Measurements from ENCODE around the gene FRAS1.
"Not testable (repeated sequence)": the region's sequence is repeated elsewhere in the genome, so short reads cannot be mapped to it uniquely, and the experiment has no call there.

The FRAS1 gene

DNA sequence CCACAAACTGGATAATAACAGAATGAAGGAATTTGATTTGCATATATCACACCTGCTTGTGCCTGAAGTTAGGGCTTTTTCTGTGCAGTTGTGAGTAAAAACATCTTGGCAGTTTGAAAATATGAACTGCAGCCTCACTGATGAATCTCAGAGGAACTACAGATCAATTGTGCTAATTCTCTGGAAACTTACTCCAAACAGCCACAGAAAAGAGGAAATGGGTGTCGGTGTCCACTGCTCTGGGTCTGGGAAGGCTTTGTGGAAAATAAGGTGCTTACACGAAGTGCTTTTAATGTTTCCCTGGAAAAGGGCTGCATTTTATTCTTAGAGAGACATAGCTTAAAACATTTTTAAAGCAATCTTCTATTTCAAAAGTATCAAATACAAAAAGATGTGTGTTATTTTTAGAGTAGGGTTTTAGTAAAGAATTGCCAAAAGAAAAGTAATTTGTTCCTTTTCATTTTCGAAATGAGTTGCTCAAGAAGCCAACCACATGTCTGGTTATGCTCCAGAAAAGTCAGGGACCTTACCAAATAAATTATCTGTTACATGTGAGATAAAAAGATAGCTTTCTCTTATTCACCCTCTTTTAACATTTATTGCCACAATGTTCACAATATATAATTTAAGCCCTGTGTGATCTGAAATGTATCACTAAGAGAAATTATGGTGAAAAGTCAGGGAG, 240.1 kb downstream of the FRAS1 start:
- no peak for DNase-seq

DNA sequence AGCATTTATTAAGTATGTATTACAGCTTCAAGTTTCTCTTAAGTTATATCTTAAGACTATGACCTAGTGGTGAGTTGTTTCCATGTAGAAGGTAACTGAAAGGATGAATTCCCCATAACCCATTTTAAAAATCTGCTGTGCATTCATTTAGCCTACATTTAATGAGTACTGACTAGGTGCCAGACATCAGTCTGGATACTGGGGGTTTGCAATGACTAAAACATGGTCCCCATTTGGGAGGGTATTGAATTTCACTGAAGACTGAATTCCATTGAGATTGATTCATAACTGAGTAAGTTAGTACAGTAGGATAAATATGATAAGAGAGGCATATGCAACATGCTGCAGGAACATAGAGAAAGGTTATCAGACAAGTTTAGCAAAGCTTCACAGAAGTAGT, 241.5 kb downstream of the FRAS1 start:
- DNase-seq: no peak

DNA sequence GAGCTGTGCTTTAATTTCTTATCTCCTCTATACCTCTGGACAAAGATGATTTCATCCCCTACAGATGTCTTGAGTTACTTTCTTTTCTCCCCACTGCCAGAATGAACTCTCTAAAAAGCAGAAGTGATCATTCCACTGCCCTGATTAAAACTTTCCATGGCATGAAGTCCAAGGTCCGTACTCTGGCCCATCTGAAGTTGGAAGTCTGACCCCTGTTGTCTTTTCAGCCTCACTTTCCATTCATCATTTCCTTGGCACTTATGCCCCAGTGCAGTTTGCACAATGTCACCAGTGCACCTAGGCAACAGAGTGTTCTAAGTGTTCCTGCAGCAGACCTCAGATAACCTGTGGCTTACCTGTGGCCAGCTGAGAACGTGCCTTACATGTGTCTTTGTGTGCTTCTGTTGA, 242.4 kb downstream of the FRAS1 start:
- no peak for DNase-seq

- DNase-seq: not testable (repeated sequence)
Measured at GRCh38 chr4:78307263-78307662, 250.1 kb downstream of the FRAS1 start.

DNA sequence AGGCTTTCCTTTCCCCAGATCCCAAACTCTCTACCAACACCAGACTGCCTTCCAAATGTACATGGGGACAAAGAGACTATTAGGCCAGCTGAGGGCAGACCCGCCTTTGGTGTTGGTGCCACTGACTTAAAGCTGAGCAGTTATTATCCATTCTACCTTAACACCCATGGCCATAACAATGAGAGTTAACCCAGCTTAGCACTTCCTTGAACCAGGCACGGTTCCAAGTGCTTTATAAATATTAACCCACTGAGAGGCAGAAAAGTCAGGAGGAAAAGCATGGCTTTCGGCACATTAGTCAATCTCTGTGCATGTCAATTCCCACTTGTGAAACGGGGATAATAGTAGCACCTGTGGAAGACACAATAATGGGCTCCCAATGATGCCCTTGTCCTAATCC, 251.4 kb downstream of the FRAS1 start:
- no peak for DNase-seq

GRCh38 chr4:78309352-78309751, 252.2 kb downstream of the FRAS1 start:
- no peak for DNase-seq

- no peak for DNase-seq
Measured at GRCh38 chr4:78310007-78310739, 253.1 kb downstream of the FRAS1 start.

DNA sequence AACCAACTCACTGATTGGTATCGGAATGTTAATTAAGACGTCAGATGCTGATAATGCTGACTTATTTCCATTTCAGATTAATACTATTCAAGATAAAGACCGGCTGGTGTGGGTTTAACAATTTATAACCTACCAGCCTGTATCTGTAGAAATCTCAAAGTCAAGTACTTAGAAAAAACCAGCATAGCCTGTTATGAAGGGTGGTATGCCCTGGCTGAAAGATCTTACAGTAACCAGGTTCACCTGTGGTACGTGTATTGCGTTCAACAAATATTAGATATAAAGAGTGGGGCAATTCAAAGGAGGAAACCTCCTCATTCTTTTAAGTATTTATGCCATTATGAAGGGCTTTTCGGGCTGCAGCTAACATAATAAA, 253.6 kb downstream of the FRAS1 start:
- no peak for DNase-seq

DNA sequence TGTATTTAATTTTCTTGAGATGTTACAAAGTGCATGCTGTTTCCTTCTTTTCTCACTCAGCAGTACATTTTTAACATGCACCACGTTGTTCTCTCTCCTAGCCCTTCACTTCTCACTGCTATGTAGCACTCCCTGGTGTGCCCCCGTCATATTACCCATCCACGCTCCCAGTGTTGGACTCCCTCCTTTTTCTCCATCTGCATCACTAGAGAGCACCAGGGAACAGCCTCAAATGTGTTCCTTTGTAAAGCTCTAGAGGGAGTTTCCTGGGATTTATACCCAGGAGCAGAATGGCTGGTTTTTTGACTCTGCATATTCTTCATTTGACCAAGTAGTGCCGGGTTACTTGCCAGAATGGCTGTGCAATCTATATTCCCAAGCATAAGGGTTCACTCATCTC, 254.2 kb downstream of the FRAS1 start:
- no peak for DNase-seq

GRCh38 chr4:78312989-78313753, 256.0 kb downstream of the FRAS1 start:
- DNase-seq: no peak

DNA sequence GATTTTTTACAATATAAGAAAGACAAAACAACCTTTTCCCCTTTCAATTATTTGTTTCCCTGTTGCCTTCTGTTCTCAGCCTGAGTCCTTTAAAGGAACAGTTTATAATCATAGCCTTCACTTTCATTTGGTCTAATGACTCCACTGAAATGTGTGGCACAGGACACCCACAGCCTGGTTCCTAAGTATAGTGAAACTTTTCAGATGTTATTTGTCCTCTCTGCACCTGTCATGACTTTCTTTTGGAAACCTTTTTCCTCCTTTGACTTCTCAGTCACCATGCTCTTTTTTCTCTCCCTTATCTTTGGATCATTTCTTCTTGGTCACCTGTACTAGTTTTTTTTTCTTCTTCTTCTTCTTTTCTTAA, 256.6 kb downstream of the FRAS1 start:
- no peak for DNase-seq

GRCh38 chr4:78318126-78318525, 261.0 kb downstream of the FRAS1 start:
- DNase-seq: no peak

DNA sequence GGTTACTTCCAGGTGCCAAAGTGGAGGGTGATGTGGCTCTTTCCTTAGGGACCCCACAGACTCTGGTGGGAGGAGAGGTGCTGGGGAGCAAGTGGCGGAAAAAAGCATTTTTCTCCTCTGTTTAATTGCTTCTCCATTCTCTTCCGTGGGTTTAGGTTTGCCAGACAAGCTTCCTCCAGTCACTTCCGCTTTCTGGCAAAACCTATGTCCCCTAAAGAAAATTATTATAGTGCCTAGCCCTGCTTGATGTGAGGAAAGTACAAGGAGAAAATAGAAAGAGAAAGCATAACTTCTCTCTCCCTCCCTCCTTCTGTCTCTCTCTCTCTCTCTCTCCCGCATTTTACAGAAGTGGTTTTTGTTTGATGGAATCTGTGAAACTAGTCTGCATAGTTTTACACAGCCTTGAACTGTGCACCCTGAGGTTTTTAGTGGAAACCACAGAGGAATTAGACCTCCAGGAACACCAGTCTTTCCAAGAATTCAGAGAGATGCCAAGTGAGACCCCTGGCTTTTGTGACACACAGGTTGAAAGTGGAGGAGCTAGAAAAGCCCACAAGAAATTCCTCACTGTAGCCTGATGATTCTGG, 263.3 kb downstream of the FRAS1 start:
- no peak for DNase-seq

- no peak for DNase-seq
Measured at GRCh38 chr4:78322032-78322431, 264.9 kb downstream of the FRAS1 start.

- DNase-seq: no peak
Measured at GRCh38 chr4:78323439-78323838, 266.3 kb downstream of the FRAS1 start.

DNA sequence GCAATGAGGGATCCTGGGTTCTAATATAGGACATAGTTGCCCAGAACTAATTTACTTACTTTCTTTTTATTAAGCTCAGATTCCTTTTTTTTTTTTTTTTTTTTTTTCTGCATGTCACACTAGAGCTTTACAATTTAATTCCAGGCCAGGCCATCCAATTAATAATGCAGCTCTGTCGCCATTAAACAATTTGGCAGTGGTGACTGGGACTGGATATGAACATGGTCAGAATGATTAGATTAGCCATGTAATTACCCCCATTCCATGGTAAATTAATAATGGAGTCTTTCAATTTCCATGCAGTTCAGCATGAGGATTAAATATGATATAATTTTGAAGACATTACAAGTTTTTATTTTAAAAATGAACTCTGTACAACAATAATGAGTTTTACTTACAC, 267.5 kb downstream of the FRAS1 start:
- DNase-seq: no peak

- DNase-seq: no peak
Measured at GRCh38 chr4:78325271-78326157, 268.4 kb downstream of the FRAS1 start.

DNA sequence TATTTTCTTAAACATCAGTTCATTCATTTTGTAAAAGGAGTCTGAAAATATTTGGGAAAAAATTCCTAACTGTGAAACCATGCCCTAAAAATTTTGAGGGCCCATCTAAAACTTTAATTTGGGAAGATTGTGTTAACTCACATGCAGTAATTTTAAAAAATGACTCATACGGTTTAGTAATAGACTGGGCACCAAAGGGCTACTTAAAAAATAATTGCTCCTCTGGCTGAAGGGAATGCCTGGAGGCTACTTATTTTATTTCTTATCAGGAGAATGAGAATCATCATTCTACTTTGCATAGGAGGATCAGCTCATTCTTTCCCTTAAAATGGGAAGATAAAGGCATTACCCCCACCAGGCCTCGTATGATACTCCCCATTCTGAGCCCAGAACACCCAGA, 271.5 kb downstream of the FRAS1 start:
- DNase-seq: not testable (repeated sequence)

DNA sequence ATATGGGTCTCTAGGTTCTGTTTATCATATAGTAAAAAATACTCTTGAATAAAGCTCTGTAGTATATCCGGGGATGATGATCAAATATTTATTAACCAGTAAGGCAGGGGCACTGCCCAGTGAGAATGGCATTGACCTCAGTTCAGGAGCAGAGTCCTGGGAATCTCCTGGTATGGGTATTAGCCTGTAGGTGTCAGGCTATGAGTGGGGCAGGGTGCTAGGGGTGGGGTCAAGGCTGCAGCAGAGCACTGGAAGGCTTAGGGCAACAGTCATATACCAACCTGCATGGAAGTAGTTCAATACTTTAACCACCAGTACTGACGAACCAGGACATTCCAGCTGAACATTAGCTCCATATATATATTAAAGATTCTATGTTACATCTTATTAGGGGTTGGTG, 274.1 kb downstream of the FRAS1 start:
- DNase-seq: no peak

- DNase-seq: no peak
Measured at GRCh38 chr4:78331965-78332364, 274.8 kb downstream of the FRAS1 start.

GRCh38 chr4:78332976-78333375, 275.9 kb downstream of the FRAS1 start:
- DNase-seq: no peak

- DNase-seq: no peak
Measured at GRCh38 chr4:78336093-78336943, 279.2 kb downstream of the FRAS1 start.

Data from activated CD8-positive, alpha-beta memory T cell treated with anti-CD3 and anti-CD28 coated beads, Interleukin-2, amount 50 U/mL, for 4 hours (primary cell).